HL-60 (cell line): ENCODE measurements around the gene TENM3.

Source experiments
- DNase-seq, 2 experiments: peaks; one replicate each; pipeline ENCODE4 v3.0.0-alpha.2; 2010 to 2020; ENCODE audit warnings: low read depth in 1 of 2, low spot score in 1 of 2
- H3K27ac ChIP-seq: fragments of 250-450 bp; sonication (Bioruptor Pico); replicated peaks from 2 replicates; pipeline ENCODE4 v1.5.1; 2020; ENCODE audit warnings: mild to moderate bottlenecking, moderate library complexity
- H3K27me3 ChIP-seq: fragments of 250-450 bp; sonication (Bioruptor Pico); 2 replicates; pipeline ENCODE4 v1.5.1; 2021; ENCODE audit warnings: mild to moderate bottlenecking, moderate library complexity; ENCODE audit not compliant: insufficient read depth, poor library complexity, severe bottlenecking
- H3K4me3 ChIP-seq: replicated peaks from 2 replicates; pipeline ENCODE4 v1.5.1; 2011; ENCODE audit warnings: mild to moderate bottlenecking, control low read depth, low read length; ENCODE audit not compliant: insufficient read depth
- CTCF ChIP-seq: IDR thresholded peaks from one replicate; pipeline ENCODE4 v1.5.1; 2011; ENCODE audit warnings: low read length, control low read depth, inconsistent platforms; ENCODE audit not compliant: insufficient read depth
- GABPA ChIP-seq: IDR thresholded peaks from 2 replicates; pipeline ENCODE4 v1.6.1; 2012; ENCODE audit warnings: low read depth
- POLR2AphosphoS5 ChIP-seq: IDR thresholded peaks from 2 replicates; pipeline ENCODE4 v1.6.1; 2012; ENCODE audit warnings: low read depth
- REST ChIP-seq: IDR thresholded peaks from 2 replicates; pipeline ENCODE4 v1.6.1; 2012; ENCODE audit warnings: low read depth; ENCODE audit not compliant: insufficient replicate concordance
- SPI1 ChIP-seq: IDR thresholded peaks from 2 replicates; pipeline ENCODE4 v1.6.1; 2012; ENCODE audit warnings: low read depth, mild to moderate bottlenecking, borderline replicate concordance

TENM3 gene

GRCh38 chr4:182518421-182518820 is 275.2 kb downstream of the TENM3 start:
- H3K27ac ChIP-seq: no peak overlapping the region
- no peak for TF ChIP-seq REST
- TF ChIP-seq POLR2AphosphoS5: no peak
- no peak for TF ChIP-seq SPI1
- no peak for TF ChIP-seq GABPA
- no peak for TF ChIP-seq CTCF
- no peaks in the 10 kb centered on the region for H3K27me3 ChIP-seq
- no peak overlapping the region for H3K4me3 ChIP-seq
- no peak for DNase-seq

- Histone ChIP-seq H3K4me3 (no peak overlapping the region), H3K27ac (no peak overlapping the region), H3K27me3 (no peaks in the 10 kb centered on the region)
- DNase-seq: no peak
- TF ChIP-seq SPI1 (no peak), POLR2AphosphoS5 (no peak), CTCF (no peak), REST (no peak), GABPA (no peak)
These were observed 276.3 kb downstream of the TENM3 start for GRCh38 chr4:182519528-182519927.

GRCh38 chr4:182521011-182521410 is 277.8 kb downstream of the TENM3 start:
- Histone ChIP-seq H3K27ac (no peak overlapping the region), H3K4me3 (no peak overlapping the region), H3K27me3 (no peaks in the 10 kb centered on the region)
- DNase-seq: no peak
- TF ChIP-seq POLR2AphosphoS5 (no peak), SPI1 (no peak), REST (no peak), GABPA (no peak), CTCF (no peak)
